Spleen (tissue), 11 donors: ENCODE results near the gene KXD1. TPM values are rescaled to one million over a fixed set of nuclear protein-coding genes. Genes with fewer than 3 reads are reported as not detected.

Experiments used
- DNase-seq: peaks from one replicate; pipeline ENCODE4 v3.0.0-alpha.2; 2020
- H3K27ac ChIP-seq, 8 donors: fragments of 200-600 bp; sonication (generic) in 7 of 8; 1 replicate in 4 of 8; 2 replicates in 4 of 8; pipeline versions ENCODE4 v1.5.0 to v1.8.0; 2016 to 2021; ENCODE audit warnings: inconsistent platforms in 4 of 8, mild to moderate bottlenecking in 4 of 8, moderate library complexity in 1 of 8
- H3K27me3 ChIP-seq, 7 donors: fragments of 200-600 bp; sonication (generic) in 6 of 7; replicated peaks in 1 of 7; 1 replicate in 4 of 7; 2 replicates in 3 of 7; pipeline versions ENCODE4 v1.5.0 to v1.8.0; 2016 to 2021; ENCODE audit warnings: inconsistent platforms in 3 of 7, mild to moderate bottlenecking in 1 of 7
- H3K36me3 ChIP-seq, 6 donors: fragments of 200-600 bp; sonication (generic) in 5 of 6; 1 replicate in 4 of 6; 2 replicates in 2 of 6; pipeline versions ENCODE4 v1.5.0 to v1.8.0; 2016 to 2021; ENCODE audit warnings: inconsistent platforms in 2 of 6
- H3K4me1 ChIP-seq, 6 donors: fragments of 200-600 bp; sonication (generic) in 5 of 6; 1 replicate in 3 of 6; 2 replicates in 3 of 6; pipeline versions ENCODE4 v1.5.0 to v1.8.0; 2016 to 2021; ENCODE audit warnings: inconsistent platforms in 3 of 6
- H3K4me3 ChIP-seq, 8 donors: fragments of 200-600 bp; sonication (generic) in 7 of 8; 1 replicate in 4 of 8; 2 replicates in 4 of 8; pipeline versions ENCODE4 v1.5.0 to v1.8.0; 2016 to 2021; ENCODE audit warnings: inconsistent platforms in 4 of 8, mild to moderate bottlenecking in 4 of 8, moderate library complexity in 2 of 8
- H3K9me3 ChIP-seq, 8 donors: fragments of 200-600 bp; sonication (generic) in 7 of 8; 1 replicate in 4 of 8; 2 replicates in 4 of 8; pipeline versions ENCODE4 v1.5.0 to v1.8.0; 2016 to 2021; ENCODE audit warnings: inconsistent platforms in 4 of 8
- POLR2A ChIP-seq, 3 donors: fragments of 450-650 bp; IDR thresholded peaks; one replicate each; pipeline ENCODE4 v1.5.1; 2017; ENCODE audit warnings: antibody characterized with exemption in 3 of 3, mild to moderate bottlenecking in 1 of 3
- POLR2AphosphoS5 ChIP-seq, 3 donors: sonication (generic); formaldehyde crosslinking; IDR thresholded peaks; one replicate each; pipeline ENCODE4 v1.5.1; 2017; ENCODE audit warnings: antibody characterized with exemption in 3 of 3
- WGBS, 5 donors: extraction: QIAGEN DNeasy Blood & Tissue Kit in 3 of 5; methylation state at CpG; one replicate each; pipeline versions ENCODE4 v1.1.5 to v1.1.7; 2013 to 2018; 5-methylcytosine and 5-hydroxymethylcytosine counted together
- intact Hi-C: fragments of 100-400 bp; cut with DNase I; formaldehyde crosslinking; loops from one replicate; pipeline ENCODE4 v1.15.0; 2023; ENCODE audit warnings: low total_unique reads
- polyA plus RNA-seq, 3 donors: library from polyadenylated mRNA; stranded (reverse); fragments of 200-250 nt; gene quantifications; one replicate each; pipeline ENCODE4 v1.2.1, GENCODE V29; 2013
- total RNA-seq, 7 donors: library from RNA; depleted of rRNA in 3 of 7; stranded (reverse); fragments of >200 nt in 3 of 7; fragmentation: NEBNext Ultra II Directional in 4 of 7; extraction: Animal tissue kit (Norgen Biotek cat#: 25700) in 4 of 7; gene quantifications; one replicate each; pipeline versions ENCODE4 v1.1.0 to v1.2.1, GENCODE V29; 2016 to 2021
- TF ChIP-seq, protein P1 (sequence below), 11 experiments: fragments of 200-600 bp in 7 of 11; fragments of 450-650 bp in 4 of 11; sonication (generic) in 4 of 11; IDR thresholded peaks in 8 of 11; conservative IDR thresholded peaks in 3 of 11; 1 replicate in 7 of 11; 2 replicates in 4 of 11; pipeline versions ENCODE4 v1.4.0 to v1.8.0; 2016 to 2021; ENCODE audit warnings: antibody characterized with exemption in 11 of 11, inconsistent platforms in 4 of 11, mild to moderate bottlenecking in 1 of 11
- donor health status: healthy with polysubstance abuse.
- donor health status: DM: no; HTN: no; CAD: no; lungs with moderate emphysema.
- donor health status: DM: no; HTN: no; CAD: no.
- donor health status: Bipolar disorder and iron deficiency.
- donor health status: healthy.
- donor health status: DM: no; HTN: no; CAD: no.
- donor health status: DM: yes; HTN: yes; CAD: no.

Gene KXD1
- total and polyA plus RNA-seq, 10 donors: 63.9 to 90.9 (median 74.8) TPM

DNA sequence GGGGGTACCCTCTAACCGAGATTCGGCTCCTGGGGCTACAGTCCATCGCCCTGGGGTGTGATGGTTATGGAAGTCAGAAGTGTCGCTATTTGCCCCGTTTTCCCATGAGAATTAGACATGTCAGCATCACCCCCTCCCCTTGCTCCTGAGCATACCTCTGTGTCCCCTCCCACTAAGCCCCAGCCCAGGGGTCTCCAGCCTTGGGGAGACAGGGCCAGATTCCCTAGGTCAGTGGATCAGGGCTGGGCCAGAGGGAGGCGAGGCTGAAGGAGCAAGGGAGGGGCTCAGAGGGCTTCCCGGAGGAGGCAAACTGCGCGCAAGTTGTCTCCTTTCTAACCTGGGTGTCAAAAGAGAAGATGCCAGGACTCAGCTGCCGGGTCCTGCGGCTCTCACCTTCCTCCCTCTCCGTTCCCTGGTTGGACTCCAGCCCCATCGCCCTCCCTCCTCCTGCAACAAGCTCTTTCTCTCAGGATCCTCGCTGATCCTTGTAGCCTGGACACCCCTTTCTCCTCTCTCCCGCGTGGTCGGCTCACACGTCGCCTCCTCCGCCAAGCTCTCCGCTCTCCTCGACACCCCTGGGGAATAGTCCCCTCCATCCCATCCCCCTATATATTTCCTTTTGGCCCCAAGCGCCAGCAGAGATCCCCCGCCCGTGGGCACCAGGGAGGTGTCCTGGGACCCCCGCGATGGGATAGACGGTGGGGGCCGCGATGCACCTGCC lies 54.5 kb downstream of the KXD1 start:
- Histone ChIP-seq H3K9me3 (no peaks in the 10 kb centered on the region), H3K4me1 (peaks cover 28 to 50% (median 40%) of the 10 kb centered on the region in 6 donors), H3K27me3 (peaks cover 22 to 100% (median 86%) of the 10 kb centered on the region in 7 donors), H3K4me3 (peak overlapping the region in 7 of 8 donors; percentile 4 to 67 (median 39)), H3K27ac (no peak overlapping the region), H3K36me3 (no peaks in the 10 kb centered on the region)
- no peak for DNase-seq
- intact Hi-C loops: no loop called here
- 1 to 4% (median 2%) methylated on average over 20 to 30 of the region's 30 CpGs for WGBS, 5 donors
- TF ChIP-seq POLR2AphosphoS5 (IDR thresholded peaks at IDR 0.05) (no peak), POLR2A (IDR thresholded peaks at IDR 0.05) (no peak)
- TF ChIP-seq, protein P1, sequence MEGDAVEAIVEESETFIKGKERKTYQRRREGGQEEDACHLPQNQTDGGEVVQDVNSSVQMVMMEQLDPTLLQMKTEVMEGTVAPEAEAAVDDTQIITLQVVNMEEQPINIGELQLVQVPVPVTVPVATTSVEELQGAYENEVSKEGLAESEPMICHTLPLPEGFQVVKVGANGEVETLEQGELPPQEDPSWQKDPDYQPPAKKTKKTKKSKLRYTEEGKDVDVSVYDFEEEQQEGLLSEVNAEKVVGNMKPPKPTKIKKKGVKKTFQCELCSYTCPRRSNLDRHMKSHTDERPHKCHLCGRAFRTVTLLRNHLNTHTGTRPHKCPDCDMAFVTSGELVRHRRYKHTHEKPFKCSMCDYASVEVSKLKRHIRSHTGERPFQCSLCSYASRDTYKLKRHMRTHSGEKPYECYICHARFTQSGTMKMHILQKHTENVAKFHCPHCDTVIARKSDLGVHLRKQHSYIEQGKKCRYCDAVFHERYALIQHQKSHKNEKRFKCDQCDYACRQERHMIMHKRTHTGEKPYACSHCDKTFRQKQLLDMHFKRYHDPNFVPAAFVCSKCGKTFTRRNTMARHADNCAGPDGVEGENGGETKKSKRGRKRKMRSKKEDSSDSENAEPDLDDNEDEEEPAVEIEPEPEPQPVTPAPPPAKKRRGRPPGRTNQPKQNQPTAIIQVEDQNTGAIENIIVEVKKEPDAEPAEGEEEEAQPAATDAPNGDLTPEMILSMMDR (IDR thresholded peaks at IDR 0.05 in 8 of 11, conservative IDR thresholded peaks at IDR 0.05 in 3 of 11): no peak

DNA sequence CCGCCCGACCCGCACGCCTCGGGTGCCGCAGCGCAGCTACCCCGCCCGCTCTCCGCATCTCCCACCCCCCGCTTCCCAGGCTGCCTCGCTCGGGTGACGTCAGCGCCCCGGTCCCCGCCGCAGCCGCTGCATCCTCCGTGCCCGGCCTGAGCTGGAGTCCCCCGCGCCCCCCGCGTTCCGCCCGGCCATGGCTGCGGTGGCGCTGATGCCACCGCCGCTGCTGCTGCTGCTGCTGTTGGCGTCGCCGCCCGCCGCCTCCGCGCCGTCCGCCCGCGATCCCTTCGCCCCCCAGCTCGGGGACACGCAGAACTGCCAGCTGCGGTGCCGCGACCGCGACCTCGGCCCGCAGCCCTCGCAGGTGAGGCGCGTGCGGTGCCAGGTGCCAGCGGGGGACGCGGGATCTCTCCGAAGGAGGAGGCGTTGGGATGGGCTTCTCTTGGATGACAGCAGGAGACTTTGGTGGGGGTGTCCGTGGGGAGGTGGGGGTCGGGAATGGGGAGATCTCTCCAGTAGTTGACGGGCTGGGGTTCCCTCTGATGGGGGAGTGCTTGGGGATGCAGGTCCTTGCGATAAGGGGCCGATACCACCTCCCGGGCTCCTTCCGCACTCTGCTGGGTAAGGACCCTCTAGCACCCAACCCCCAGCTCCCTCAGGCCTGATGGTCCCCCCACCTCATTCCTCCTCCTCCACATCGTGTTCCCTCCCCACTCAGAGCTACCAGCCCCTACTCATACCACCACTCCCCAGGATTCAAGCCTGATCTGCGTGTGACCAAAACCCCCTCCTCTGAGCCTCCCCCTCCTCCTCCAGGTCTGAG lies 55.3 kb downstream of the KXD1 start, which contains the start of gene TMEM59L:
Gene TMEM59L, plus strand, starts transcription at position 99 of the 817 bp plus-strand sequence. Its CDS starts 89 bp downstream, at position 188.
- WGBS, 5 donors: 2 to 7% (median 4%) methylated on average over 13 to 70 of the region's 70 CpGs
- TF ChIP-seq POLR2A (IDR thresholded peaks at IDR 0.05) (no peak), POLR2AphosphoS5 (IDR thresholded peaks at IDR 0.05) (no peak)
- TF ChIP-seq, protein P1 (IDR thresholded peaks at IDR 0.05 in 8 of 11, conservative IDR thresholded peaks at IDR 0.05 in 3 of 11): no peak
- intact Hi-C loops: no loop called here
- no peak within 1 kb of the TSS for H3K27ac ChIP-seq
- peak; percentile 79 for DNase-seq
- H3K4me1 ChIP-seq: peaks cover 23 to 43% (median 32%) of the 10 kb centered on the region in 6 donors
- peaks cover 22 to 100% (median 78%) of the 10 kb centered on the region in 7 donors for H3K27me3 ChIP-seq
- H3K36me3 ChIP-seq: no peaks in the 10 kb centered on the region
- H3K9me3 ChIP-seq: no peaks in the 10 kb centered on the region
- peak within 1 kb of the TSS; percentile 4 to 67 (median 38) for H3K4me3 ChIP-seq

DNA sequence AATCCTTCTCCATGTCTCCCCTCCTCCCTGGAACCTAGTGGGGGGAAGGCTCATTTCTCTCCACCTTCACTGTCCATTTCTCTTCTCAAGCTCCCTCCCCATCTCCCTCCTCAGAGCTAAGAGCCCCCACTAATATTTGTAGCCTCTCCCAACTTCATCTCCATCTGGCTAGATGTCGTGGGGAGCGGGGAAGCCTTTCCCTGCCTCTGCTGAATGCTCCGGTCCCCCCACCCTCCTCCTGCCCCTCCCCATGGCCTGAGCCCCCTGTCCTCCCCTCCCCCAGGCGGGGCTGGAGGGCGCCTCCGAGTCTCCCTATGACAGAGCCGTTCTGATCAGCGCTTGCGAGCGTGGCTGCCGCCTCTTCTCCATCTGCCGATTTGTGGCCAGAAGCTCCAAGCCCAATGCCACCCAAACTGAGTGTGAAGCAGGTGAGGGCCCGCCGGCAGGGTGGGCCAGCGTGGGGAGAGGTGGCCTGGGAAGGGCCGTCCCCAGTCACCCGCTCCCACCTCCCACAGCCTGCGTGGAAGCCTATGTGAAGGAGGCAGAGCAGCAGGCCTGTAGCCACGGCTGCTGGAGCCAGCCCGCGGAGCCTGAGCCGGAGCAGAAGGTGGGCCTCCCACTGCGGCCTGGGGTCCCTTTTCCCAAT lies 56.0 kb downstream of the KXD1 start:
- intact Hi-C loops: no loop called here
- Histone ChIP-seq H3K36me3 (no peaks in the 10 kb centered on the region), H3K4me3 (no peak overlapping the region), H3K27me3 (peaks cover 22 to 98% (median 71%) of the 10 kb centered on the region in 7 donors), H3K4me1 (peaks cover 22 to 37% (median 32%) of the 10 kb centered on the region in 6 donors), H3K27ac (no peak overlapping the region), H3K9me3 (no peaks in the 10 kb centered on the region)
- DNase-seq: no peak
- TF ChIP-seq POLR2A (IDR thresholded peaks at IDR 0.05) (no peak), POLR2AphosphoS5 (IDR thresholded peaks at IDR 0.05) (no peak)
- TF ChIP-seq, protein P1 (IDR thresholded peaks at IDR 0.05 in 8 of 11, conservative IDR thresholded peaks at IDR 0.05 in 3 of 11): no peak
- WGBS, 5 donors: 19 to 30% (median 20%) methylated on average over 8 to 23 of the region's 23 CpGs
